IPS-11a (cell line): ENCODE data around the gene P2RY8.
"Not testable (repeated sequence)": the region's sequence is repeated elsewhere in the genome, so short reads cannot be mapped to it uniquely, and the experiment has no call there.

Experiments used
- H3K4me3 ChIP-seq: one replicate; pipeline ENCODE4 v1.5.1; 2013; ENCODE audit warnings: low read depth, low read length, control low read depth

Gene P2RY8

DNA sequence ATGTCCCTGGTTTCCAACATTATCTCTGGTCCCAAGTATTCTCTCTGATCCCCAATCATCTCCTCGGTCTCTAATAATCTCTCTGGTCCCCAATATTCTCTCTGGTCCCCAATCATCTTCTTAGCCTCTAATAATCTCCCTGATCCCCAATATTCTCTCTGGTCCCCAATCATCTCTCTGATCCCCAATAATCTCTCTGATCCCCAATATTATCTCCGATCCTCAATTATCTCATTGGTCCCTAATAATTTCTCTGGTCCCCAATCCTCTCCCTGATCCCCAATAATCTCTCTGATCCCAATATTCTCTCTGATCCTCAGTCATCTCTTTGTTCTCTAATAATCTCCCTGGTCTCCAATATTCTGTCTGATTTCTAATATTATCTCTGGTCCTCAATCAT lies 16.6 kb downstream of the P2RY8 start:
- no peak overlapping the region for H3K4me3 ChIP-seq

DNA sequence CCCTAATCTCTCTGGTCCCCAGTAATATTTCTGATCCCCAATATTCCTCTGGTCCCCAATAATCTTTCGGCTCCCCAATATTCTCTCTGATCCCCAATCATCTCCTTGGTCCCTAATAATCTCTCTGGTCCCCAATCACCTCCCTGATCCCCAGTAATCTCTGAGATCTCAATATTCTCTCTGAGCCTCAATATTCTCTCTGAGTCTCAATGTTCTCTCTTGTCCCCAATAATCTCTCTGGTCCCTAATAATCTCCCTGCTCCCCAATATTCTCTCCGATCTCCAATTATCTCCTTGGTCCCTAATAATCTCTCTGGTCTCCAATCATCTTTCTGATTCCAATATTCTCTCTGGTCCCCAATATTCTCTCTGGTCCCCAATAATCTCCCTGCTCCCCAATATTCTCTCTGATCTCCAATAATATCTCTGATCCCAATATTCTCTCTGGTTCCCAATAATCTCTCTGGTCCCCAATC lies 17.9 kb downstream of the P2RY8 start:
- no peak overlapping the region for H3K4me3 ChIP-seq

- no peak overlapping the region for H3K4me3 ChIP-seq
These were observed 18.5 kb downstream of the P2RY8 start for GRCh38 chrX:1518512-1518911.

DNA sequence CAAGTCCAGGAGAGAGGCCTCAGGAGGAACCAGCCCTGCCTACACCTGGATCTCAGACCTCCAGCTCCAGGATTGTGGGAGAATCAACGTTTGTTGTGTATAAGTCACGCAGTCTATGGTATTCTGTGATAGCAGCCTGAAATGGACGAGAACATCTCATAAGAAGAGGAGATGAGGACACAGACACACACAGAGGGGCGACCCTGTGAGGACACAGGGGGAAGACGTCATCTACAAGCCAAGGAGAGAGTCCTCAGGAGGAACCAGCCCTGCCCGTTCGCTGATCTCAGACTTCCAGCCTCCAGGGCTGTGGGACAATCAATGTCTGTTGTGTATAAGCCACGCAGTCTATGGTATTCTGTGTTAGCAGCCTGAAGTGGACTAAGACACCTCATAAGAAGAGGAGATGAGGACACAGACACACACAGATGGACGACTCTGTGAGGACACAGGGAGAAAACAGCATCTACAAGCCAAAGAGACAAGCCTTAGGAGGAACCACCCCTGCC lies 20.3 kb downstream of the P2RY8 start:
- no peak overlapping the region for H3K4me3 ChIP-seq

GRCh38 chrX:1511829-1512228 lies 25.2 kb downstream of the P2RY8 start:
- H3K4me3 ChIP-seq: no peak overlapping the region

GRCh38 chrX:1511150-1511549 lies 25.8 kb downstream of the P2RY8 start:
- H3K4me3 ChIP-seq: no peak overlapping the region

DNA sequence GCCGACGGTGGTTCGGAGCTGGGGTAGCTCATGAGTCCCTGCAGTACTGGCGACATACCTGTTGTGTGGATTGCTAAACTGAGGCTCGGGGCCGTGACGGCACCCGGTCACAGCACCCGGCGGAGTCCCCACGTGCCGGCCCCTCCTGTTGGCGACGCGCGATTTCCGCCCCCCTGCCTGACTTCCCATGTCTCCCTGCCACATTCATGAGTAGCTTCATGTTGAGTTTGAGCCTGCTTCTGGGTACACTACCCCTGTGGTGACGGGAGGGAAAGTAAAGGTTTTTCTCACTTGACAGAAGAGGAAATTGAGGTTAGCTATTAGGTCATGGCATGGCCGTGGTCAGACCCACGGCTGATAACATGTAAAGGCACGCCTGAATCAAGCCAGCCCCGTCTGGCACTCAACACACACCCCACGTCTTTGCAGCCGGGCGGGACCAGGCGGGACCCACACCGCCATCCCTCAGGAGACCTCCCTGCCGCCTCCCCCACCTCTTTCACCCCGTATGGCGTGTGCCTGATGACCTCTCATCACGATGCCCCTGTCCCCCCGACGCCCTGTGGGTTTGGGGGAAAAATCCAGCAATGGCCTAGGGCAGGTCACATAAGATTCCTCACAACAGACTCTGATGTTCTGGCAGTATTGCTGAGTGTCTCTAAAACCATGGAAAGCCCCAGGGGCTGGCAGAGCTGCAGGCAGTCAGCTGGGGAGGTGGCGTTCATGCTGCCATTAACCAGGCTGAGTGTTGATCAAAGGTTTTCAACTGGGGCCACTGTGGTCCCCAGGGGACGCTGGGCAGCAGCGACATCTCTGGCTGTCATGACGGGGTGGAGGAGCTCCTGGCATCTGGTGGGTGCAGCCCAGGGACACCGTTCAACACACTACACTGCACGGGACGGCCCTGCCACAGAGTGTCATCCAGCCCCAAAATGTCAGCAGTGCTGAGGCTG lies 29.2 kb downstream of the P2RY8 start:
- H3K4me3 ChIP-seq: no peak overlapping the region

DNA sequence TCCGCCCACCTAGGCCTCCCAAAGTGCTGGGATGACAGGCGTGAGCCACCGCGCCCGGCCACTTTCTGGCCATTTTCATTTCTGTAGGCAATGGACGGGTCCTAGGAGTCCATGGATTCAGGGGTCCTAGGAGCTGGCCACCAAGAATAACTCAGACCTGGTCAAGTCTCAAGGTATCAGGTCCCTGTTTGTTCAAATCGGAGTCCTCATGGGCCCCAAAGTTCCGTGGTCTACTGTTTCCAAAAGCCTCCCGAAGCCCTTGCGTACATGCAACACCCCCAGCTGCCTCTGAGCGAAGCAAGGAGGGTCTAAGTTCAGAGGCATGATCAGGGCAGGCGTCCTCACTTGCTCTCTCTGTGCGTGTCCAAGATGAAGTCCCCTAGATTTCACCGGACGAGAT lies 30.1 kb downstream of the P2RY8 start:
- H3K4me3 ChIP-seq: no peak overlapping the region

DNA sequence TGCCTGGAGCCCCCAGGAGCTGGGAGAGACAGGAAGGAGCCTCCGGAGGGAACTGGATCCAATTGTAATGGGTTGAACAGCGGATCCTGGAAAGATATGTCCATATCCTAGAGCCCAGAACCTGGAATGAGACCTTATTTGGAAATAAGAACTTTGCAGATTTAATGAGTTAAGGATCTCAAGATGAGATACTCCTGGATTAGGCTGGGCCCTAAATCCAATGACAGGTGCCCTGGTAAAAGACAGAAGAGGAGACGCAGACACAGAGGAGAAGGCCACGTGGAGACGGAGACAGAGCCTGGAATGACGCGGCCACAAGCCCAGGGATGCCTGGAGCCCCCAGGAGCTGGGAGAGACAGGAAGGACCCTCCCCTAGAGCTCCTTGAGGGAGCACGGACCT lies 34.1 kb downstream of the P2RY8 start:
- H3K4me3 ChIP-seq: no peak overlapping the region

DNA sequence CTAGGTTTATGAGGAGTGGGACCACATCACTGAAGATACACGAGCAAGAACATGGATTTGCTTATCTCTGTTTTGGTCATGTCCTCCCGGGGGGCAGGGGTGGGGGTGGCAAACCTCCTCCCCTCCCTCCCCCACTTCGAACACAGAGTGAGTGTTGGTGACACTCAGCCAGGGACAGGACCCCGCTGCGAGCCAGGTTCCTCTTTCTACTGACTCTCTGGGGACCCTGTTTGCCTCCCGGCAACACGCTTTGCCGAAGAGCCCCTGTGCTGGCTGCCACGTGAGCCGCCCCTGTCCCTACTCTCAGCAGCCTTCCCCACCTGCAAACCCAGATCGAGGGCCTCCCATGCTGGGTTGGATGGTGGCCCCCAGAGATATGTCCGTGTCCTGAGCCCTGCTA lies 34.7 kb downstream of the P2RY8 start:
- H3K4me3 ChIP-seq: no peak overlapping the region

DNA sequence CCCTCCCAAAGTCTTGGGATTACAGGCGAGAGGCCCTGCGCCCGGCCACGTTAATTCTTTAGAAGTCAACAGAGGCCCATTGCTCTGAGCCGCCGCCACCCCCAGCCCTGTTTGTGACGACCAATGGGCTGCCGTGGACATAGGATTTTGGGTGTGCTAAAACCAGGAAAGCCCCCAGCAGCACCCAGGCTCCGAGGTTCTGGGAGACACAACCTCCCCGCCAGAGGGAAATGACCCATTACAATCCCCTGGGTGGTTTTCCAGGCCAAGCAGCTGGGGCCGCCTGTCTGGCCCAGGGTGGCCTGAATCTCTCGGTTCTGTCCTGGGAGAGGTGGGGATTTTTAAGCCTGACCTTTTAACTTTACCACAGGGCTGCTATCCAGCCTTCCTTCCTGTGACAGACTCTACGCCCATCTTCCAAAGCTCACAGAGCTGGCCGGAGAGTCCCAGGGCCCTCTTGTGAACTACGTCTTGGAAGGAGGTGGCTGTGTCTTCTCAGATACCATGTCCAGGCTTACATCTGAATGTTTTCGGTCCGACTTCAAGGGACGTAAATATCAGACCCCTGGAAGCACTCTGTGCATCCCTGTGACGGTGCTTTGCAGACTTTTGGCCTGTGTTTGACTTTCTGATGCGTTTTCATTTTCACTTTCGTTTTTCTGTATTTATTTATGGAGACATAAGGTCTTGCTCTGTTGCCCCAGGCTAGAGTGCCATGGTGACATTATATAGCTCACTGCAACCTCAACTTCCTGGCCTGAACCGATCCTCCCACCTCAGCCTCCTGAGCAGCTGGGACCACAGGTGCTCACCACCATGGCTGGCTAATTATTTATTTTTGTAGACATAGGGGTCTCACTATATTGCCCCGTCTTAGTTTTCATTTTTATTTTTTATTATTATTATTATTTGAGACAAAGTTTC lies 36.0 kb downstream of the P2RY8 start:
- no peak overlapping the region for H3K4me3 ChIP-seq

DNA sequence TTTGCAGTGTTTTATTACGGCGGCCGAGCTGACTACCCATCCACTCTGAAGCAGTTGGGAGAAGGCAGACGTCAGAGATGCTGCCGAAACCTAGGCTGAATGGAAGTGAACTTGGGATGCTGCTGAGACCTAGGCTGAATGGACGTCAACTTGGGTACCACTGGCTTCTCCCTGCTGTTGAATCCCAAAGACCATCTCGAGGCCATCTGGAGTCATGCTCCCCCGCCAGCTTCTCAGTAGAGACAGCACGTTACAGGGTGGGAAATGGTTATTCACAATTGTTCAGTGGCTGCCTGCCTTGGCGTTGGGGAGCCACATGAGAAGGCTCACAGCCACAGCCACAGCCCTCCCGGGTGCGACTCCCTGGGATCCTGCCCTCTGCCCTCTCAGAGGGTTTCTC lies 40.9 kb downstream of the P2RY8 start:
- H3K4me3 ChIP-seq: no peak overlapping the region

DNA sequence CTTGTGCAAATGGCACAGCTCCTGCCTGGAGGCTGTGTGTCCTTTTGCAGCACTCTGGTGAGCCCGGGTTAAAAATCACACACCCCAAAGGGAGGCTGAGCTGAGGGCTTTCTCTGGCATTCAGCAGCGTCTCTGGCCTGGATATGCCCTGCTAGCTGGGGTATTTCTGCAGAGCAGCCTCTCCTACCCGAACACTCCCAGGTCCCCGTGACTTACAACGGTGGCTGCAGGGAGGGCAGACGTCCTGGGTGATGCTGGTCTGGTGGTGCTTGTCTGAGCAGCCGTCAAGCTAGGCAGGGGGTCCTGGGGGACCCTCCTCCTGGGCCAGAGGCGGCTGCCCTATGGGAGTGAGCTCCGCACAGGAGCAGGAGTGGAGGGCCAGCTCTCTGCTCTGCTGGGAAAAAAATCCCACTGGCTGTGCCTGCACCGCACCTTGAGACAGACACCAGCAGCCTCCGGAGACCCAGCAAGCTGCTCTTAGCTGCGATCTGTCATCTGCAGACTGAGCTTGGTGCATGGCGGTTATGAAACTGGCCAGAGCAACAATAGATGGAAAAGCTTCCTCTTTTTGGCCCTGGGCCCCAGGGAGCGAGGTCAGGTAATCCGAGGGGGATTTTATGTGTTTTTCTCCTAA lies 43.0 kb downstream of the P2RY8 start:
- no peak overlapping the region for H3K4me3 ChIP-seq

DNA sequence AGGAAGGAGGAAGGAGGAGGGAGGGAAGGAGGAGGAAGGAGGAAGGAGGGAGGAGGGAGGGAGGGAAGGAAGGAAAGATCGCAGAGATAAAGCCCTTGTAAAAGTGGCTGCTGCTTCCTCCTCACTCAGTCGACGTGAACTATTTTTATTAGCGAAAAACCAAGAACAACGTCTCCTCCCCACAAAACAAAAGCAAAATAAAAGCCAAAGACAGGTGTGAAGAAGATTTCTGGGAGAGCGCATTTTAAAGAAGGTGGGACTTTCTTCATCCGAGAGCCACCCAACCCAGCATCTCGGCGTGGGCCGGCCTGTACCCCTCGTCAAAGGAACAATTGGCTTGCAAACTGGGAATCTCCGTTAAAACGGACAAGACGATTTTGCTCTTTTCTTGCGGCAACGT lies 43.6 kb downstream of the P2RY8 start:
- no peak overlapping the region for H3K4me3 ChIP-seq

DNA sequence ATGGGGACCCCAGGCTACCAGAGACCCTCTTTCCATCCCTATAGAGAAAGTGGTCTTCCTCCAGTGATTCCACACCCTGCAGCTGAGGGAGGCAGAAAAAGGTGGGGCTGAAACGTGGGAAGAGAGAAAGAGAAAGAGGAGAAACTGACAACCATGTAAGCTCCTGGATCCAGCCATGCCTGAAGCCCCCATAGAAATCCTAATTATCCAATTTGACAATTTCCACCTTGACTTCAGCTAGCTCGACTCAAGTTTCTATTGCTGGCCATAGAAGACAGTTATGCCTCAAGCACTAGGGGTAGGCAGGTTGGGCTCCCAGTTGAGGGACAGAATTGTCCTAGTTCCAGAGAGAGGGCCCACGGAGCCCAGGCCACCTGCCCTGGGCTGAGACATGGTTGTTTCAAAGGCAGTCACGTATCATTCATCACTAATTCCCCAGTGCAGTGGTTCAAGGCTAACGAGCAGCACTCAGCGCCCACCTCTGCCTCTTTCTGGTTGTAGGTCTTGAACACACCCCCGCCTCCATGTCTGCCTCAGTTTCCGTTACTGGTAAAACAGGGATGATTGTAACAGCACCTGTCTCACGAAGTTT lies 44.5 kb downstream of the P2RY8 start:
- H3K4me3 ChIP-seq: no peak overlapping the region

DNA sequence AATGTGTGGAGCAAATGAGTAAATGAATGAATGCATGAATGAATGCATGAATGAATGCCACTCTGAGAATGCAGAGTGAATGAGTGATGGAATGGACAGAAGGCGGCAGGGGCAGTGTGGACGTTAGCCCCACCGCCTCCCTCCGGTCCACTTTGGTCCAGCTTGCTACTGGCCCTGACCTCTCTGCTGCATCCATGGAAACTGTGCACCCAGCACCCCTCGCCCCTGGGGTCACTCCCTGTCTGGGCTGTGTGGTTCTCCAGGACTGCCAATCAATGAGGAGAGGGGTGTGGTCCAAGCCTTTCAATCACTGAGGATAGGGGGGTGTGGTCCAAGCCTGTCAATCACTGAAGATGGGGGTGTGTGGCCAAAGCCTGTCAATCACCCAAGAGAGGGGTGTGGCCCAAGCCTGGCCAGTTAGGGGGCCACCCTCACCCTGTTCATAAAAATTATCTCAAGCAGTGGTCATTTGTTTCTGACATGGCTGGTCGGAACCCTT lies 45.1 kb downstream of the P2RY8 start:
- no peak overlapping the region for H3K4me3 ChIP-seq

DNA sequence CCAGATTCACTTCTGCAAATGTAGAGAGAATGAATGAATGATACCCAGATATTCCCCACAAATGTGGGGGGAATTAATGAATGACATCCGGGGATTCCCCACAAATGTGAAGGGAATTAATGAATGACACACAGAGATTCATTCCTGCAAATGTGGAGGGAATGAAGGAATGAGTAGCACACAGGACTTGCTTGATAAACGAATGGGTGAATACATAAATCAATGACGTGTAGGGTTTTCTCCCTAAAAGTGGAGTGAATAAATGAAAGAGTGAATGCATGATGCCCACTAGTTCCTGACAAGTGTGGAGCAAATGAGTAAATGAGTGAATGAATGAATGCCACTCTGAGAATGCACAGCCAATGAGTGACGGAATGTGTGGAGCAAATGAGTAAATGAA lies 45.7 kb downstream of the P2RY8 start:
- H3K4me3 ChIP-seq: not testable (repeated sequence)

DNA sequence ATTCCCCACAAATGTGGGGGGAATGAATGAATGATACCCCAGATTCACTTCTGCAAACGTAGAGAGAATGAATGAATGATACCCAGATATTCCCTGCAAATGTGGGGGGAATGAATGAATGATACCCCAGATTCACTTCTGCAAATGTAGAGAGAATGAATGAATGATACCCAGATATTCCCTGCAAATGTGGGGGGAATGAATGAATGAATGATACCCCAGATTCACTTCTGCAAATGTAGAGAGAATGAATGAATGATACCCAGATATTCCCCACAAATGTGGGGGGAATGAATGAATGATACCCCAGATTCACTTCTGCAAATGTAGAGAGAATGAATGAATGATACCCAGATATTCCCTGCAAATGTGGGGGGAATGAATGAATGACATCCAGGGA lies 46.3 kb downstream of the P2RY8 start:
- H3K4me3 ChIP-seq: not testable (repeated sequence)

- H3K4me3 ChIP-seq: not testable (repeated sequence)
These were observed 47.6 kb downstream of the P2RY8 start for GRCh38 chrX:1489354-1489753.

DNA sequence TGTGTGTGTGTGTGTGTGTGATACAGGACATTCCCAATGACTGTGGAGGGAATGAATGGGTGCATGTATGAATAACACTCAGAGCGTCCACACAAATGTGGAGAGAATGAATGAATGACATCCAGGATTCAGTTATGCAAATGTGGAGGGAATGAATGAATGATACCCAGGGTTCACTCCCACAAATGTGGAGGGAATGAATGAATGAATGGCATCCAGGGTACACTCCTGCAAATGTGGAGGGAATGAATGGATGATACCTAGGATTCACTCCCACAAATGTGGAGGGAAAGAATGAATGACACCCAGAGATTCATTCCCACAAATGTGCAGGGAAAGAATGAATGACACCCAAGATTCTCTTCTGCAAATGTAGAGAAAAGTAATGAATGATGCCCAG lies 48.2 kb downstream of the P2RY8 start:
- no peak overlapping the region for H3K4me3 ChIP-seq
